Measurements from ENCODE around the gene FMN1.

FMN1 gene

GRCh38 chr15:33068511-33068990, 126.0 kb downstream of the FMN1 start:
- no peak for TF ChIP-seq CTCF (IDR thresholded peaks at IDR 0.05)

- no peak for TF ChIP-seq CTCF (IDR thresholded peaks at IDR 0.05)
Measured at GRCh38 chr15:33068007-33068481, 126.5 kb downstream of the FMN1 start.

GRCh38 chr15:33067456-33067855, 127.1 kb downstream of the FMN1 start:
- TF ChIP-seq CTCF (IDR thresholded peaks at IDR 0.05) = no peak

- no peak for TF ChIP-seq CTCF (IDR thresholded peaks at IDR 0.05)
Measured at GRCh38 chr15:33066584-33066983, 127.9 kb downstream of the FMN1 start.

- no peak for TF ChIP-seq CTCF (IDR thresholded peaks at IDR 0.05)
Measured at GRCh38 chr15:33064878-33065277, 129.6 kb downstream of the FMN1 start.

GRCh38 chr15:33059184-33059583, 135.3 kb downstream of the FMN1 start:
- no peak for TF ChIP-seq CTCF (IDR thresholded peaks at IDR 0.05)

GRCh38 chr15:33057845-33058244, 136.7 kb downstream of the FMN1 start:
- no peak for TF ChIP-seq CTCF (IDR thresholded peaks at IDR 0.05)

- TF ChIP-seq CTCF (IDR thresholded peaks at IDR 0.05) = no peak
Measured at GRCh38 chr15:33055962-33056361, 138.6 kb downstream of the FMN1 start.
